SK-N-SH treated with all-trans-retinoic acid at 6 μM for 48 hours (cell line): ENCODE data around the gene ABHD8.

Experiments
- ATAC-seq: fragments of 200-7000 bp; cut with Tn5 transposase; 3 replicates; pipeline ENCODE4 v1.9.1; 2020; ENCODE audit warnings: mild to moderate bottlenecking, moderate library complexity
- ARNTL ChIP-seq: fragments of 450-650 bp; formaldehyde crosslinking; IDR thresholded peaks from 2 replicates; pipeline ENCODE4 v1.5.0; 2020; ENCODE audit warnings: low read depth, mild to moderate bottlenecking, moderate library complexity, borderline replicate concordance
- CREB5 ChIP-seq: fragments of 250-450 bp; sonication (Bioruptor Pico); IDR thresholded peaks from 2 replicates; pipeline ENCODE4 v1.5.1; 2020; ENCODE audit warnings: low read depth, mild to moderate bottlenecking, moderate library complexity
- CSDC2 ChIP-seq: fragments of 250-450 bp; sonication (Bioruptor Pico); IDR thresholded peaks from 2 replicates; pipeline ENCODE4 v1.5.0; 2020; ENCODE audit warnings: mild to moderate bottlenecking, moderate library complexity
- ESRRG ChIP-seq: fragments of 250-450 bp; sonication (Bioruptor Pico); IDR thresholded peaks from 2 replicates; pipeline ENCODE4 v1.6.1; 2021; ENCODE audit warnings: mild to moderate bottlenecking
- GLIS3 ChIP-seq: fragments of 250-450 bp; sonication (Bioruptor Pico); IDR thresholded peaks from 2 replicates; pipeline ENCODE4 v1.5.0; 2020; ENCODE audit warnings: mild to moderate bottlenecking, moderate library complexity
- ISL1 ChIP-seq: fragments of 250-450 bp; sonication (Bioruptor Pico); IDR thresholded peaks from 2 replicates; pipeline ENCODE4 v2.1.2; 2022; ENCODE audit warnings: mild to moderate bottlenecking, moderate library complexity
- OSR1 ChIP-seq: fragments of 250-450 bp; sonication (Bioruptor Pico); IDR thresholded peaks from 2 replicates; pipeline ENCODE4 v1.8.0; 2022; ENCODE audit warnings: moderate library complexity, mild to moderate bottlenecking, inconsistent platforms
- PATZ1 ChIP-seq: fragments of 250-450 bp; sonication (Bioruptor Pico); IDR thresholded peaks from 2 replicates; pipeline ENCODE4 v1.8.0; 2020; ENCODE audit warnings: mild to moderate bottlenecking, moderate library complexity, borderline replicate concordance
- PPARA ChIP-seq: fragments of 250-450 bp; sonication (Bioruptor Pico); IDR thresholded peaks from 2 replicates; pipeline ENCODE4 v1.5.0; 2020; ENCODE audit warnings: mild to moderate bottlenecking, borderline replicate concordance
- SNAI2 ChIP-seq: fragments of 250-450 bp; sonication (Bioruptor Pico); IDR thresholded peaks from 2 replicates; pipeline ENCODE4 v1.5.0; 2020; ENCODE audit warnings: mild to moderate bottlenecking, moderate library complexity
- TCF4 ChIP-seq: fragments of 250-450 bp; sonication (Bioruptor Pico); IDR thresholded peaks from 2 replicates; pipeline ENCODE4 v1.8.0; 2021; ENCODE audit warnings: mild to moderate bottlenecking, moderate library complexity, borderline replicate concordance
- TOX ChIP-seq: fragments of 250-450 bp; sonication (Bioruptor Pico); IDR thresholded peaks from 2 replicates; pipeline ENCODE4 v1.8.0; 2021; ENCODE audit warnings: mild to moderate bottlenecking, moderate library complexity, borderline replicate concordance
- ZC3H10 ChIP-seq: fragments of 250-450 bp; sonication (Bioruptor Pico); IDR thresholded peaks from 2 replicates; pipeline ENCODE4 v1.5.1; 2021; ENCODE audit warnings: mild to moderate bottlenecking, moderate library complexity
- ZFP3 ChIP-seq: fragments of 250-450 bp; sonication (Bioruptor Pico); IDR thresholded peaks from 2 replicates; pipeline ENCODE4 v1.5.0; 2020; ENCODE audit warnings: mild to moderate bottlenecking, moderate library complexity
- ZFP30 ChIP-seq: fragments of 450-650 bp; formaldehyde crosslinking; IDR thresholded peaks from 2 replicates; pipeline ENCODE4 v1.5.0; 2022; ENCODE audit warnings: mild to moderate bottlenecking, moderate library complexity
- ZNF565 ChIP-seq: fragments of 450-650 bp; formaldehyde crosslinking; conservative IDR thresholded peaks from 2 replicates; pipeline ENCODE4 v1.5.0; 2020; ENCODE audit warnings: low read depth, mild to moderate bottlenecking, moderate library complexity
- ZNF8 ChIP-seq: fragments of 450-650 bp; formaldehyde crosslinking; IDR thresholded peaks from 2 replicates; pipeline ENCODE4 v1.5.0; 2020; ENCODE audit warnings: mild to moderate bottlenecking, moderate library complexity
- TF ChIP-seq, protein P1 (sequence below): fragments of 250-450 bp; sonication (Bioruptor Pico); IDR thresholded peaks from 2 replicates; pipeline ENCODE4 v1.5.0; 2020; ENCODE audit warnings: mild to moderate bottlenecking, moderate library complexity
- TF ChIP-seq, protein P2 (sequence below): fragments of 250-450 bp; sonication (Bioruptor Pico); IDR thresholded peaks from 2 replicates; pipeline ENCODE4 v1.8.0; 2021; ENCODE audit warnings: low read depth, mild to moderate bottlenecking, moderate library complexity, borderline replicate concordance
- TF ChIP-seq, protein P3 (sequence below): fragments of 250-450 bp; sonication (Bioruptor Pico); IDR thresholded peaks from 2 replicates; pipeline ENCODE4 v1.5.1; 2021; ENCODE audit warnings: mild to moderate bottlenecking, moderate library complexity

The ABHD8 gene

DNA sequence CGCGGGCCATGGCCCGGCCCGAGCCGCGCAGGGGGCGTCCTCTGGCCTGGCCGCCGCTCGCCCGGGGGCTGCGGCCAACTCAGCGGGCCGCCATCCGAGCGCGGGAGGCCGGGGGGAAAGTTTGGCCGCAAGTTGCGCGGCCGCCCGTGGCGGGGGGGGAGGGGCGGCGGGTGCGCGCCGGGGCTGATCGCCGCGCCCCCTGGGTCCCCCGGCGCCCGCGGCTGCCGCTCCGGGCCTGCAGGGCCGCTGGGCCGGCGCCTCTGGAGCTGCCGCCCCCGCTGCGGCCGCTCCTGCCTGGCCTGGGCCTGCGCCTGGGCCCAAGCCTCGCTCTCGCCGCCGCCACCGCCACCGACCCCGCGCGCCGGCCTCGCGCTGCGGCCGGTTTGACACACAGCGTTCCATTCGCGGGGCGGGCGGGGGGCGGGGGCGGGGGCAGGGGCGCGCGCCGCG lies 57.7 kb downstream of the ABHD8 start, which contains the start of gene NR2F6 (continued):
- TF ChIP-seq, protein P1, sequence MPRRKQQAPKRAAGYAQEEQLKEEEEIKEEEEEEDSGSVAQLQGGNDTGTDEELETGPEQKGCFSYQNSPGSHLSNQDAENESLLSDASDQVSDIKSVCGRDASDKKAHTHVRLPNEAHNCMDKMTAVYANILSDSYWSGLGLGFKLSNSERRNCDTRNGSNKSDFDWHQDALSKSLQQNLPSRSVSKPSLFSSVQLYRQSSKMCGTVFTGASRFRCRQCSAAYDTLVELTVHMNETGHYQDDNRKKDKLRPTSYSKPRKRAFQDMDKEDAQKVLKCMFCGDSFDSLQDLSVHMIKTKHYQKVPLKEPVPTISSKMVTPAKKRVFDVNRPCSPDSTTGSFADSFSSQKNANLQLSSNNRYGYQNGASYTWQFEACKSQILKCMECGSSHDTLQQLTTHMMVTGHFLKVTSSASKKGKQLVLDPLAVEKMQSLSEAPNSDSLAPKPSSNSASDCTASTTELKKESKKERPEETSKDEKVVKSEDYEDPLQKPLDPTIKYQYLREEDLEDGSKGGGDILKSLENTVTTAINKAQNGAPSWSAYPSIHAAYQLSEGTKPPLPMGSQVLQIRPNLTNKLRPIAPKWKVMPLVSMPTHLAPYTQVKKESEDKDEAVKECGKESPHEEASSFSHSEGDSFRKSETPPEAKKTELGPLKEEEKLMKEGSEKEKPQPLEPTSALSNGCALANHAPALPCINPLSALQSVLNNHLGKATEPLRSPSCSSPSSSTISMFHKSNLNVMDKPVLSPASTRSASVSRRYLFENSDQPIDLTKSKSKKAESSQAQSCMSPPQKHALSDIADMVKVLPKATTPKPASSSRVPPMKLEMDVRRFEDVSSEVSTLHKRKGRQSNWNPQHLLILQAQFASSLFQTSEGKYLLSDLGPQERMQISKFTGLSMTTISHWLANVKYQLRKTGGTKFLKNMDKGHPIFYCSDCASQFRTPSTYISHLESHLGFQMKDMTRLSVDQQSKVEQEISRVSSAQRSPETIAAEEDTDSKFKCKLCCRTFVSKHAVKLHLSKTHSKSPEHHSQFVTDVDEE (CRISPR knock-in tag) = no peak
- TF ChIP-seq TOX (CRISPR knock-in tag) = no peak
- no peak for TF ChIP-seq ZFP30 (CRISPR knock-in tag)
- no peak for TF ChIP-seq TCF4
- no peak for TF ChIP-seq SNAI2 (CRISPR knock-in tag)
- TF ChIP-seq ARNTL = no peak
- no peak for TF ChIP-seq CSDC2 (CRISPR knock-in tag)
- TF ChIP-seq, protein P2, sequence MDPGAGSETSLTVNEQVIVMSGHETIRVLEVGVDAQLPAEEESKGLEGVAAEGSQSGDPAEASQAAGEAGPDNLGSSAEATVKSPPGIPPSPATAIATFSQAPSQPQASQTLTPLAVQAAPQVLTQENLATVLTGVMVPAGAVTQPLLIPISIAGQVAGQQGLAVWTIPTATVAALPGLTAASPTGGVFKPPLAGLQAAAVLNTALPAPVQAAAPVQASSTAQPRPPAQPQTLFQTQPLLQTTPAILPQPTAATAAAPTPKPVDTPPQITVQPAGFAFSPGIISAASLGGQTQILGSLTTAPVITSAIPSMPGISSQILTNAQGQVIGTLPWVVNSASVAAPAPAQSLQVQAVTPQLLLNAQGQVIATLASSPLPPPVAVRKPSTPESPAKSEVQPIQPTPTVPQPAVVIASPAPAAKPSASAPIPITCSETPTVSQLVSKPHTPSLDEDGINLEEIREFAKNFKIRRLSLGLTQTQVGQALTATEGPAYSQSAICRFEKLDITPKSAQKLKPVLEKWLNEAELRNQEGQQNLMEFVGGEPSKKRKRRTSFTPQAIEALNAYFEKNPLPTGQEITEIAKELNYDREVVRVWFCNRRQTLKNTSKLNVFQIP = no peak
- TF ChIP-seq ESRRG (CRISPR knock-in tag) = no peak
- TF ChIP-seq ZC3H10 (CRISPR knock-in tag) = no peak
- TF ChIP-seq, all 23 proteins: peak for 0

DNA sequence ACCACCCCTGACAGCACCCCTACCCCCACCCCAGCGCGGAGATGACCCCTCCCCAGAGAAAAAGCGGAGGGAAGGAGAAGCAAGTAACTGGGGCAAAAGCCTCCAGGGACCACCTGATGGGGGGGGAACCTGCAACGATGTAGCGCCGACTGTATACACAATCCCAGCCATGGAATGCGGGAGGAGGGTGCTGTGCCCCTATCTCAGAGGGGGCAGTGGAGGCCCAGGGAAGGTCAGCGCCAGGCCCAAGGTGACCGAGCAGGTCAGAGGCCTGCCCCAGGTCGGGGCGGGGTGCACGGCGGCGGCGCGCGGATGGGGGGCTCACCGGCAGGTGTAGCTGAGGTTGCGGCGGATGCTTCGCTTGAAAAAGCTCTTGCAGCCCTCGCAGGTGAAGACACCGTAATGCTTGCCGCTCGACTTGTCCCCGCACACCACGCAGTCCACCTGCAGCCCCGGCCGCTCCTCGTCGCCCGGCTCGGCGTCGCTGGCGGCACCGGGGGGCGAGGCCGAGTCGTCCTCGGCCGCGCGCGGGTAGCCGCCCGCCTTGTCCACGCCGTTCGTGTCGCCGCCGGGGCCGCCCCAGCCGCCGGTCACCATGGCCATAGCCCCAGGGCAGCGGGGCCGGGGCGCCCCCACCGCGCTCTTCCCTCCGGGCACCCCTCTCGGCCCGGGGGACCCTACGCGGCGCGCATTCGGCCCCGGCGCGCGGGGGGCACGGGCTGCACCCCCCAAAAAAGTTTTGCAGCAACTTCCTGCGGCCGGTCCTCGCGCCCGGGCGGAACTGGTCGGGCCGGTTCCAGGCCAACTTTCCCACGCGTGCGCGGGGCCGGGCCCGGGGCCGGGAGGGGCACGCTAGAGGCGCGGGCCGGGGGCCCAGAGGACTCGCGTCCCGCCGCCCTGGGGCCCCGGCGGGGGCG lies 58.3 kb downstream of the ABHD8 start:
- ATAC-seq = no peak
- TF ChIP-seq, protein P2 = no peak
- TF ChIP-seq TOX (CRISPR knock-in tag) = no peak
- TF ChIP-seq CREB5 (CRISPR knock-in tag) = no peak
- TF ChIP-seq PPARA (CRISPR knock-in tag) = no peak
- TF ChIP-seq ZC3H10 (CRISPR knock-in tag) = no peak
- TF ChIP-seq GLIS3 (CRISPR knock-in tag) = no peak

DNA sequence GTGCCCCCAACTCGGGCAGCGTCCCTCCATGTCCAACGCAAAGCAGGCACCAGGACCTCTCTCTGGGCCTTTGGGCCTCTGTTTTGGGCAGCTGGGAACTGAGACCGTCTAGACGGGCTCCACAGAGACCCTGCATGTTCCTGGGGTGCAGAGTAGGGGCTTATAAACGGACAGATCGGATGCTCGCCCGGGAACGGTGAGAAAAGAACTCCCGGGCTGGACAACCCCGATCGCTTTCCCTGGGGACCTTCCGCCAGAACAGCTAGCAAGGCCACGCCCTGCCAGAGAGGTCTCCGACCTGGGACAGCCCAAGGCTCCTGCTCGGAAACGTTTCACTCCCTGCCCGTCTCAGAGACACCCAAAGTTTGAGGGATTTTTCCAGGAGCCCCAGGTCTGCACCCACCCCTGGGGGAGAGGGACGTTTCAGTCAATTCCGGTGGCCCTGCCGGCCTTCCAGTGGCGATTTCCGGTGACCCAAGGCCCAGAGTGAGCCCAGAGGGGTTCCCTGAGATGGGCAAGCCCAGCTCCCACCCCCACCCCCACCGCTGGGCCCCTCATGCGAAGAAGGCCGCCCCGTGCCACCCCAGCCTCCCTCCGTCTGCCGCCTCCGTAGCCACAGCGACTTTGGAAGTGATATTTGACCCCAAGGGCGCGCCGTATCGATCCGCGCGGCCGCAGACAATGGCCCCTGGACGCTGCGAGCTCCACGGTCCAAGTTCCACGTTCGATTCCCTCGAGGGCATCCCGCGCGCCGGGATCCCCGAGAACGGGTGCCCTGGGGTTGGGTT lies 59.2 kb downstream of the ABHD8 start:
- TF ChIP-seq ESRRG (CRISPR knock-in tag) (no peak), ISL1 (CRISPR knock-in tag) (no peak), ZNF8 (CRISPR knock-in tag) (no peak), GLIS3 (CRISPR knock-in tag) (no peak), PPARA (CRISPR knock-in tag) (no peak), OSR1 (CRISPR knock-in tag) (no peak), CREB5 (CRISPR knock-in tag) (no peak), ZFP3 (CRISPR knock-in tag) (no peak), TCF4 (no peak), ZNF565 (CRISPR knock-in tag) (no peak), ZC3H10 (CRISPR knock-in tag) (no peak), TOX (CRISPR knock-in tag) (no peak), PATZ1 (CRISPR knock-in tag) (no peak), ARNTL (no peak), SNAI2 (CRISPR knock-in tag) (no peak)
- TF ChIP-seq, protein P2 = no peak
- TF ChIP-seq, protein P3, sequence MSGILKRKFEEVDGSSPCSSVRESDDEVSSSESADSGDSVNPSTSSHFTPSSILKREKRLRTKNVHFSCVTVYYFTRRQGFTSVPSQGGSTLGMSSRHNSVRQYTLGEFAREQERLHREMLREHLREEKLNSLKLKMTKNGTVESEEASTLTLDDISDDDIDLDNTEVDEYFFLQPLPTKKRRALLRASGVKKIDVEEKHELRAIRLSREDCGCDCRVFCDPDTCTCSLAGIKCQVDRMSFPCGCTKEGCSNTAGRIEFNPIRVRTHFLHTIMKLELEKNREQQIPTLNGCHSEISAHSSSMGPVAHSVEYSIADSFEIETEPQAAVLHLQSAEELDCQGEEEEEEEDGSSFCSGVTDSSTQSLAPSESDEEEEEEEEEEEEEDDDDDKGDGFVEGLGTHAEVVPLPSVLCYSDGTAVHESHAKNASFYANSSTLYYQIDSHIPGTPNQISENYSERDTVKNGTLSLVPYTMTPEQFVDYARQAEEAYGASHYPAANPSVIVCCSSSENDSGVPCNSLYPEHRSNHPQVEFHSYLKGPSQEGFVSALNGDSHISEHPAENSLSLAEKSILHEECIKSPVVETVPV (CRISPR knock-in tag) = no peak
- ATAC-seq = peak; percentile 66
